Activated T-helper 9 cell treated with anti-CD3 and anti-CD28 coated beads, Interleukin-2, amount 50 U/mL, for 16 hours (primary cell): ENCODE data around the gene SNORC.
"Not testable (repeated sequence)": the region's sequence is repeated elsewhere in the genome, so short reads cannot be mapped to it uniquely, and the experiment has no call there.

Experiments used
- DNase-seq: peaks from one replicate; pipeline ENCODE4 v3.0.0-alpha.2; 2020; ENCODE audit warnings: low read depth

SNORC gene

DNA sequence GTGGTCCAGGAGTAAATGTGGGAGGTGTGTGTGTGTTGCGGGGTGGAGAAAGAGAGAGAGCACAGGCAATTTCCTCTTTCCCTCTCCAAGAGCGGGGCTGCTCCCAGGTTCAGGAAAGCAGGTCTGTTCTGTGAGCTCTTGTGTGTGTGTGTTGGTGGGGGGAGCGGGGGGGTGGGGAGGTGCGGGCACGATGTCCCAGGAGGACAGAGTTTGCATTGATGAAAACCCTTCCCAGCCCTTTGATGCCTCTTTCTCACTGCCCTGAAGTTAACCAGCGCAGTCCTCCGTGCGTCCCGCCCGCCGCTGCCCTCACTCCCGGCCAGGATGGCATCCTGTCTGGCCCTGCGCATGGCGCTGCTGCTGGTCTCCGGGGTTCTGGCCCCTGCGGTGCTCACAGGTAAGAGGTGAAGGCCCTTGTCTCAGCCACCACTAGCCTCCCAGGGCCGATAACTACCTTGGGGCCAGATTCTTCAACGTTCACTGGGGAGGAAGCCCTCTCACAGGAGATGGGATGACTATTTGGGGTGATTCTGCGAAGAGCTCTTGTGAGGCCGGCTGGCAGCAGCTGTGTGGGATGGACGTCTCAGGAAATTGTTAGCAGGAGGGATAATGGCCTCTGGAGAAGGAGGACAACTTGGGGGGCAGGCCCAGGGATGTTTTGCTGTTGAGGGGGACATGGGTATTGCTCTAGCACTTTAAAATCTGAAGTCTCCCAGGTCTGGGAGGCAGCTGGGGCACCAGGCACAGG lies at the start of gene SNORC:
Gene SNORC (plus strand): TSS at position 247 of the 748 bp plus-strand sequence. CDS start 78 bp downstream, at position 325.
- no peak for DNase-seq

DNA sequence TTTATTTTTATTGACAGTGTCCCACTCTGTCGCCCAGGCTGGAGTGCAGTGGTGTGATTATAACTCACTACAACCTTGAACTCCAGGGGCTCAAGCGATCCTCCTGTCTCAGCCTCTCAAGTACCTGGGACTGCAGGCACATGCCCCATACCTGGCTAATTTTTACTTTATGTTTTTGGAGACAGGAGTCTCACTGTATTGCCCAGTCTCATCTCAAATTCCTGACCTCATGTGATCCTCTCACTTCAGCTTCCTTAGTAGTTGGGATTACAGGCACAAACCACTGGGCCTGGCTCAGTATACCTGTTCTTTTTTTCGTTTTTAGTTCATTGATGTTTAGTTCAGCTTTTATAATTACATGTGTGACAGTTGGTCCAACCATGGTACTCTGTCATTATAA lies 40.1 kb upstream of the SNORC start:
- DNase-seq, result no peak

DNA sequence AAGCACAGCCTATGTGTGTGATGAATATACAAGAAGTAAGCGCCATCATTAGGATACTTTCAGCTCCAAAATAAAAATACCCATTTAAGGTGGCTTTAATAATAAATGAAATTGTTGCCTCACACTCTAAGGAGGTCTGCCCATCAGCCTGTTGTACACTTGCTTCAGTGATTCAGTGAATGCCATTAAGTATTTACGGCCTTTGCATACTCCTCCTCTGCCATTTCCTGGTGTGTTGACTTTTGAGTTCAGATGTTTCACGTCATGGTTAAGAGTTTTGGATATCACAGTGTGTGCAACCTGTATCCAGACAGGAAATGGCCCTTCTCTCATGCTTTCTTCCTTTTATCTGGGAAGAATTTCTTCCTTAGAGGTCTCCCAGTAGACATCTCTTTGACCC lies 38.6 kb upstream of the SNORC start:
- no peak for DNase-seq

DNA sequence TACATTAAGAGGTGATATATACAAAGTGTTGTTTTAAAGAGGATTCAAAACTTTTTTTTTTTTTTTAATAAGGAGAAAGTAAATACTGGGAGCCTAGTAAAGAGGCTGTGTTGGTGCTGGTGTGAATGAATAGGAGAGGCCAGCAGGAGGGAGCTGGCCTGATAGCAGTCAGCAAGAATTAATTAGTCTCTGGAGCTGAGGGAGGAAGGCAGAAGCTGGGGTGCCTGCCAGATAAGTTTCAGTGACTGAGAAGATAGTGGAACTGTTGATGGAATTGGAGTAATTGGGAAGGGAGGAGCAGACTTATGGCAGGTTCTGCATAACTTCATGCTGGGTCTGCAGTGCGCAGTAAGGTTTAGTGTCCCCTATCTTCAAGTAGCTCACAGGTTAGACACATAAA lies 36.2 kb upstream of the SNORC start:
- no peak for DNase-seq

DNA sequence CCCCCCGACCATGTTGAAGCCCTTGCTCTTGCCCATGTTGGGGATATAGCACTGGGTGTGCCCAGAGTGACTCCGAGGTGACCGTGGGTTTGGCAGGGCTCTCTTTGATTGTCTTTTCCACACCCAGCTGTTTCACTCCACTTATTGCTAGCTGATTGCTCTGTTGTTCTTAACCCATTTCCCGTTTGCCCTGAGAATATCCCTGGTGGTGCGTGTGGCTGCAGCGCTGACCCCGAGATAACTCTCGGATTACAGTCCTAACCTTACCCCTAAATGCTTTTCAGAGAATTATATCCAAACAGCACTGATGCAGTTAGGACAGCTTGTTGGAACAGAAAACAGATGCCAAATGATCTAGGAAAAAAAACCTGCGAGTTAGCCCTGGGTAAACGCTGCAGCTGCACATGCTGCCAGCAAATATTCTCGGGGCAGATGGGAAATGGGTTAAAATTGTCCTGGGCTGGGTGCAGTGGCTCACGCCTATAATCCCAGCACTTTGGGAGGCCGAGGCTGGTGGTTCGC lies 34.3 kb upstream of the SNORC start:
- DNase-seq, result no peak

DNA sequence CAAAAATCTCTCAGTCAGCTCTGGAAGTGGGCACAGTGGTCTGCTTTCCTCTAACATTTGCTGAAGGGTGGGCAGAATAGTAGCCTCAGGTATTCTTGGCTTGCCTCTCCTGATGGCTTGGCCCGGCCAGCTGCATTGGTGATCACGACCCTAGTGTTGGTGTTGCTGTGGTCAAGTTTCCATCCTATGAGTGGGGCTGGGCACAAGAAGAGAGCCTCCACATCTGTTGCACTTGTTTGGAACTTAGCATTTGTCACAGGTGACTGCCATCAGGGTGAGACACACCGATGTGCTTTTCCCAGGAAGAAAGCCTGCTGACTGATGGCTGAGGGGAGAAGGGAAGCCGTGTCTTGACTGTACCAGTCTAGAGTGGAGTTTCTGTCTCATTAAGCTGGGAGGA lies 33.1 kb upstream of the SNORC start:
- no peak for DNase-seq

DNA sequence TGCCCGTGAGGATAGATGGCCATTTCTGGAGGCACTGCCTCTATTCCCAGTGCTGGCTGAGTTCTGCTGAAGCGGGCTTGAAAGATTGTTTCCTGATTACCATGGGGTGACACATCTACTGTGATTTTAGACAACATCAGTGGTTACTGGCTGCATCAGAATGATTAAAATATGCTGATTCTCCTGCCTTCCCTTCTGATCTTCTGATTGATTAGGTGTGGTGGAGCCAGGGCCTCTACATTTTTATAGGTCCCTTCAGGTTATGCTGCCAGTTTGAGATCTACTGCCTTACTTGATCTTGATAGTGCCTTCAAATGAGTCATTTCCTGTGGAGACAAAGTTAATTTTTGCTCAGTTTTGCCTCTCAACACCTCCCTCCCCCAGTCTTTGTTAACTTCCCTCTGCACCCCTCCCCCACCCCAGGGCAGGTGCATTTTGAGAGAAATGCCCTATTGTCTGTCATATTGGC lies 31.6 kb upstream of the SNORC start:
- peak; percentile 34 for DNase-seq

DNA sequence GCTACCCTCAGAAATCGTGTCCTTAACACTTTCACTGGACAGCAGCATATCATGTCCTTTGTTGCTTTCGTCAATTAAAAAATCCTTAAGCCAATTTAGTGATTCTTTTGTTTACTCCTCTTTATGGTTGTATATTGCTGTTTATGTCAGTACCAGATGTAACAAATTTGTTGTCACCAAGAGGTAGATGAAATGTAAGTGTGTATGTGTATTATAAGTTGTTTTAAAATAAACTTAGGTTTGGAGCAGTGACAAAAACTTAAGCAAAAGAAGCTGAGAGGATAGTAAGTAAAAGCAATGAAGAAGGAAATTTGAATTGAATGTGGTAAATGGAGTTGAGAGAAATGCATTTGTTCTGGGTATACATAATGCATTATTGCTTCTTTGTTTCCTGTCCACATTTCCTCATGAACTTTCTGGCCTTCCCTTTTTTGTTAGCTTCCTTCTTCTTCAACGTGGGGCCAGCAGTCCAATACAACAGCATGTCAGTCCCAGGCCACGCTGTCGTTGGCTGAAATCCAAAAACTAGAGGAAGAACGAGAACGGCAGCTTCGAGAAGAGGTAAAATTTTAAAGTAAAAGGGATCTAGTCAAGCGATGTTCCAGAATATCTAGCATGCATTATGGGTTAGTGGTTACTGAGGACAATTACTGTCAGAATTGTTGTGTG lies 30.5 kb upstream of the SNORC start:
- DNase-seq, result no peak

DNA sequence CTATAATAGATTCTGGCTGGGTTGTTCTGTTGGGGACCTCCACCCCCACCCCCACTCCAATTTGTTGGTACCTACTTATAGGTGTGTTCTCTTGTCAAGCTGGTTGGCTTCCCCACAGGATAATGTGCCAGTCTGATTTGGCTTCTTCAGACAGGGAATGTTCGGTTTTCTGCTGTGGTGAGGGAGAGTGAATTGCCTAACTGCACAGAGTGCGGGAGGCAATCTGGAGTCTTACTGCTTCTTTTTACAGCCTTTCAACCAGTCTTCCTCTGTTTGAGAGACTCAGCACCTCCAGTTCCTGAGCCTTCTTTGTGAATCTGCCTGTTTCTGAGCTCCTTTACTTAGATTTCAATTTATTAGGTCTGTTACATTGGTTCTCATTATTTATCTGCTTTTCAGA lies 27.4 kb upstream of the SNORC start:
- DNase-seq, result no peak

DNA sequence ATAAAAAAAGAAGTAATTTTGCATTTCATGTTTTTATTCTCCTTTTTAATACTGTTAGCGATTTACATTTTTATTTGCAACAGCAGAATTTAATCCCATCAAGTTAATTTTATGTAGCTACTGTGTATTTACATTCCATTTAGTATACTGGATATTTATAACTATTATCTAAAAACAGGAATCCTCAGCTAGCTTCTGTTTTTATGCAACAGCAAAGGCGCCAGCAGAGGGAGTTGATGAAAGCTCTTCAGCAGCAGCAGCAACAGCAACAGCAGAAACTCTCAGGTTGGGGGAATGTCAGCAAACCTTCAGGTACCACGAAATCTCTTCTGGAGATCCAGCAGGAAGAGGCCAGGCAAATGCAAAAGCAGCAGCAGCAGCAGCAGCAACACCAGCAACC lies 26.2 kb upstream of the SNORC start:
- DNase-seq, result no peak

DNA sequence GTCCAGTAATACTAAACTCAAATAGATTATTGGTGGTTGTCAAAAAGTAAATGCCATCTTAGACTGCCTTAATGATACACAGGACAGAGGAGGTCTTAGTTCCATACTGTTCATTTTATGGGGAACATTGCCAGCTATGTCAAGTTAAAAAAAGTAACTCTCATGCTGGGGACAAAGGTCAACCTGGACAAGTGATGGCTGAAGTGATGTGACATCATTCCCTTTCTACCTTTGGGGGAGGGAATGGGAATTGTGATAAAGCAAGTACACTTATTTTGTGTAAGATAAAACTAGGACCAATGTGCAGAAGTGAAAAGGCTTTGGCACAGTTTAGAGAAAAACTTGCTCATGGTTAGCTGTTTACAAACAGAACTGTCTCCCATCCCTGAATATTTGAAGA lies 24.0 kb upstream of the SNORC start:
- no peak for DNase-seq

DNA sequence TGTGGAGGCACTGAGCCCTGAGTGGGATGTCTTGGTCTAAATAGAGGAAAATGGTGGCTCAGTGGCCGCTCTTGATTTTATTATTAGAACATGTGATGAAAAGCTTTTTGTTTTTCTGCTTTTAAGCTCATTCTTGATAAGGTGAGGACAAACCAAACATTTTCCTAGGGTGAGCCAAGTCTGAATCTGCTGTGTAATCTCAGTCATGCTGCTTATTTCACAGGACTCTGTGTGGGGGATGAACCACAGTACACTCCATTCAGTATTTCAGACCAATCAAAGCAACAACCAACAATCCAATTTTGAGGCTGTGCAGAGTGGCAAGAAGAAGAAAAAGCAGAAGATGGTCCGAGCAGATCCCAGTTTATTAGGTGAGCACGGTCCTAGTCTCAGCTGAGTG lies 20.0 kb upstream of the SNORC start:
- no peak for DNase-seq

DNA sequence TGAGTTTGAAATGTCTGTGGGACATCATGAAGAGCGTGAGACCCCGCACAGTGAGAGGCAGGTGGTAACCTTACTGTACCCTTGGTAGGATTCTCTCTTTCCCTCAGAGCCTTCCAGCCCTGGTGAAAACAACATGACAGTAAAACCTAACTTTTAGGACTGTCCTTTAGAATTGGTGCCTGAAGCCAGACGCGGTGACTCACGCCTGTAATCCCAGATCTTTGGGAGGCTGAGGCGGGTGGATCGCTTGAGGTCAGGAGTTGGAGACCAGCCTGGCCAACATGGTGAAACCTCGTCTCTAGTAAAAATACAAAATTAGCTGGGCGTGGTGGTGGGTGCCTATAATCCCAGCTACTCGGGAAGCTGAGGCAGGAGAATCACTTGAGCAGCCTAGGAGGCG lies 18.0 kb upstream of the SNORC start:
- not testable (repeated sequence) for DNase-seq

DNA sequence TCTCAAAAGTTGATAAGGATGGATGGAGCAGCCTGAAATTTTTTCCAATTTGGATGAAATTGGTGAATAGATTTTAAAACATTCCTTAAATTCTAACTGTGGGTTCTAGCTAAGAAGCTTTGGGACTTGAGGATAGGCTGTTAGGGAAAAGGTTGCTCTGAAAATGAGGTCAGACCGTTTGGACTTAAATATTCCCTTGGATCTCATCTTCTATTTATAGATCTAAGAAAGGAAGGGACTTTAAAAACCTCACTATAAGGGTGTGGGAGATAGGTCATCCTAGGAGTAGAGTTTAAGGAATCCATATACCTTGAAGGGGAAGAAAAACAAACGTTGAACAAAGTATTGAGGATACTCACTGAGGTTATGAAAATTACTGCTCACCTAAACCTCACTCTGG lies 17.4 kb upstream of the SNORC start:
- DNase-seq, result no peak

DNA sequence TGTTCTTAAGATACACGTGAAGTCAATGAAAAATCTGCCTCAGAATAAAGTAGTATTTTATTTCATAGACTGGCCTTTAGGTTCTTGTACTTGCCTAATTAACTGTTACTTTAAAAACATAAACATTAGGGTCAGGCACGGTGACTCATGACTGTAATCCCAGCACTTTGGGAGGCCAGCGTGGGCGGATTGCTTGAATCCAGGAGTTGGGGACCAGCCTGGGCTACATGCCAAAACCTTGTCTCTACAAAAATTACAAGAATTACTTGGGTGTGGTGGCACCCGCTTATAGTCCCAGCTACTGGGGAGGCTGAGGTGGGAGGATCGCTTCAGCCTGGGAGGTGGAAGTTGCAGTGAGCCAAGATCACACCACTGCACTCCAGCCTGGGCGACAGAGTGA lies 16.0 kb upstream of the SNORC start:
- DNase-seq, result no peak

DNA sequence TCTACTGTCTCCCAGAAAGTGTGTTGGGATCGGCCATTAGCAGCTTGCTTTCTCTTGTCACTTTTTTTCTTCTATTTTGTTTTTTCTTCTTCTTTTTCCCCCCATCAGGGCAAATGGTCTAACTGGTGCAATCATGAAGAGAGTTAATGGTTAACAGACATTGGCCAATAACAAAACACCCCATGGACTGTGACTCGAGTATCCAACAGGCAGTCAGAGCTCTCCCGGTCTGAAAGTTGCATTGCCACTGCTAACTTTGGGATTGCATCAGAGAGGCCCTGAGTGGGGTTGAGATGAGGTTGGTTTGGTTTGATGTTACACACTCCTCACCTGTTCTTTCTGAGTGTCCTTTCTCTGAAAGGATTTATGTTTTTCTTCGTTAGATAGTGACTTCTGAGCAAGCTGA lies 12.9 kb upstream of the SNORC start:
- no peak for DNase-seq

DNA sequence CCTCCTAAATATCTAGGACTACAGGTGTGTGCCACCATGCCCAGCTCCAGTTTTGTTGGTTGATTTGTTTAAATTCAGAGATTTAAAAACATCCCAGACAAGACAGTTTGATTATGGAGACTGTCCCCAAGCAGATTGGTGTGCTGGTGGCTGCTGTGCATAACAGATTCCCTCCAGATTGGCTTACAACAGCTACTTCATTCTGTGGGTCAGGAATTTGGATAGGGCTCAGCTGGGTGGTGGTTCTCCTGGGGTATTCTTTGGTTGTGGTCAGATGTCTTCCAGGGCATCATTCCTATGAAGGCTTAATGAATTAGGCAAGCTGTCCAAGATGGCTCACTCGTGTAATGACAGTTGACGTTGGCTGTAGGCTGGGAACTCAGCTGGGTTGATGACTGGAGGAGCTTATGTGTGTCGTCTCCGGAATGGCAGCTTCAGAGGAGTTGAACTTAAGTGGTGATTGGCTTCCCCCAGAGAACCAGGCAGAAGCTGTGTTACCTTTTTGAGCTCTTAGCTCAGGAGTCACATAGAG lies 10.6 kb upstream of the SNORC start:
- no peak for DNase-seq

DNA sequence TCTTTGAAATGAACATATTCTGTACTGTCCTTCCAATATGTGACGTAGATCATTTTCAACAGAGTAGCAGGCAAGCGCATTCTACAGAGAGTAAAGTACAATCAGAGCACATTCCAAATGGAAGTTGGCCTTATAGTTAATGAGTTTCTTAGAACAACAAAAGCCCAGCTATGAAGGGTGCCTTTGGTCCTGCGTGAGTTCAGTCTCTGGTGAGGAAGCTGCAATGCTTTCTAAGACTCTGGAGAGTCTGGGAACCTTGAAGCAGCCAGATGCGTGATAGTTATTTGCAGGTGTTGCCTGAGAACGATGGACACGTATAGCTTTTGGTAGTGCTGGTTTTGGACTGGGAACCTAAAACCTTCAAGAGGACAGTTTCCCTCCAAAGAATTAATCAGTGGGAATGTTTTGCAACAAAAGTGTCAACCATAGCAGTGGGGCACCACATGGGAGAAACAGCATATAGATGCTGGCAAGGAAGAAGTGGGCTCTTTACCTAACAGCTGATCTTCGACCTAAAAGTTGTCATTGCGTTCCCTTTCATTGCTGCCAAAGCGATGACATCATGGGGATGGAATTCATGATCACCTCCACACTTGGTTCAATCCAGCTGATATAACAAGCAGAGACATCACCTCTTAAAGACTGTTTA lies 9.3 kb upstream of the SNORC start:
- no peak for DNase-seq

DNA sequence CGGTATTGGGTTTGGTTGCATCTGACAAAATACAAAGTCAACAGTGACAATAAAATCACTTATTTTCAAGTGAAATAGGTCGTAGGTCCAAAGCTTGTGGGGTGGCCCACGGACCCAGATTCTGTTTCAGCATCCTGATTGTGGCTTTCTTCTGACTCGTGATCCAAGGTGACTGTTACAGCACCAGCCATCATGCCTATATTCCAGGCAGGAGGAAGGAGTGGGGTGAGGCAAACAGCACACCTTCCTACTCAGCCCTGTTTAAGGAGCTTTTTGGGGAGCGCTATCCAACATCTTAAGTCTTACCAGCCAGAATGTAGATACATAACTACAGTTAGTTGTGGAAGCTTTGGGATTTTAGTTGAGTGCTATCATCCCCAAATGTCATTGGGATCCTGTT lies 8.7 kb upstream of the SNORC start:
- DNase-seq, result no peak

DNA sequence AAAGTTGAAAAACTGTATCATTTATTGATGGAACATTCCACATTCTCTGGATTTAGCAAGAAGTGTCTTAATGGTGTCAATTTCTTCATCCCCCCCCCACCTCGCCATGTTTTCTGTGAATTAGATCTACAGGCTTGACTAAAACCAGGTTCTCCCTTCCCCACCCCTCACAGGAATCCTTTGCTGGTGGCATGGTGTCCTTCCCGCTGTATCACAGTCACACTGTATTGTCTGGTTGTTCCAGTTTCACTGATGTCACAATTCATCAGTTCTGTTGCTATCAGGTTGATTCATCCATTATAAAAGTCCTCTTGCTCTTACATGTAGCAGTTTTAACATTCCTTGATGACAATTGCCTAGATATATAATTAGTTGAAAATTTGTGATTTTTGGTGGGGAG lies 6.1 kb upstream of the SNORC start:
- DNase-seq, result no peak

DNA sequence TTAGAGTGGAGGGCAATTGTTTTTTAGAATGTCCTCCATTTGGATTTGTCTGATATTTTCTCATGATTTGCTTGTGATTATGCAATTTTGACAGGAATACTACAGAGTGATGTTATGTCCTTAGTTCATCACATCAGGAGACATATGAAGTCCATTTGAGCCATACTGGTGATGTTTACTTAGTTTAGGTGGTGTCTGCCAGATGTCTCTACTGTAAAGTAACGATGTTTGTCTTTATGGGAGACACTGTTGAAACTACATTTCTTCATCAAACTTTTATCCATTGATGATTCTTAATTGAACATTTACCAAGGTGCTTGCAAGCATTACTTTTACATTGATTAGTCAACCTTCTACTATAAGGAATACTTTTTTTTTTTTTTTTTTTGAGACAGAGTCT lies 4.9 kb upstream of the SNORC start:
- DNase-seq, result no peak

DNA sequence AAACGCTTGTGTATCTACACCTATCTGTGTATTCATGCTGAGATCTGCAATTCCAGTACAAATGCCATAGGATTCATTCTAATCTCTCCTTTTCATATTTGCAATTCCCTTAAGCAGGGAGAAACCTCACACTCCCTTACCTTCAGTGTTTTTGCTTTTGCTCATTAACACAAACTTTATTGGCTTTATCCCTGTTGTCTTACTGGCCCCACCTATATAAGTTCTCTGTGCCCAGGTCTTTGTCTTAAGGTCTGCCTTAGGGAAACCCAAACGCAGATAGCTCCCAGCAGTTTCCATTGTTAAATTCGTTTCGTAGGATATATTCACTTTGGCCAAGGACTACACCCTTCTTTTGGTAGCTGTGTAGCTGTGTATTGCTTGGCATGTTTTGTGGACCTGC lies 4.0 kb upstream of the SNORC start:
- no peak for DNase-seq
